Measurements from ENCODE around the gene FREM1.
A peak's percentile ranks its signal among the peaks of the same experiment; 100 is the strongest.

The FREM1 gene

DNA sequence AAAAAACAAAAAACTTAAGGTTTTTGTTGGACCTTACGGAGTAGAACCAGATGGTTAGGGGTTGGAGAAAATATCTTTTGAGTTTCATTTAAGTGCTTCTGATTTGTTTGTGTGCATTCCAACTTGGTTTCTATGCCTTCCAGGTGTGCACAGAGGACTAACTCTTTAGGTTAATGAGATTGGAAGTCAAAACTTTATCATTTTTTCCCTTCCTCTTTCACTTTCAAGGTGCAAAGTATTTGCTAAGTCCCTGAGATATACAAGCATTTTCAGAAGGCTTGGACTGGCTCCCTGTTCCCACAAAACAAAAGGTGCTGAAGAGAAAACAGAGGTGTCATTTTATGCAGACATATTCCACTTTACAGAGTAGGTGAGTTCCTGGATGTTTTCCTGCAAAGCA lies 157.4 kb downstream of the FREM1 start:
- DNase-seq, result no peak

DNA sequence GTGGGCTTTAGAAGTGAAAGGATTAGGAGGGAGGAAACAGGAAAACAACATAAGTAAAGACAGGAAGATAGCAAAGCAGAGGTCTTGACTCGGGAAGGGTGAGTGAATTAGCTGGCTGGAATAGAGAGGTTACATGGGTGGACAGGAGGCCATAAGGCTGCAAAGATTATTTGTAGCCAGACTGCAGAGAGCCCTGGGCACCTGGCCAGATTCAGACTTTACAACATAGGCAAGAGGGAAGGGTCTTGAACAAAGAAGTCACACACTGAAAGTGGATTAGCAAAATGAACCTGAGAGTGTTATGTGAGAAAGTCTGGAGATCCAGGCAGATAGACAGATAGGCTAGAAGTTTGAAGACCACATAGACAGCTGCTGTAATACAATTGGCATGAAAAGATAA lies 158.0 kb downstream of the FREM1 start:
- DNase-seq, result no peak

DNA sequence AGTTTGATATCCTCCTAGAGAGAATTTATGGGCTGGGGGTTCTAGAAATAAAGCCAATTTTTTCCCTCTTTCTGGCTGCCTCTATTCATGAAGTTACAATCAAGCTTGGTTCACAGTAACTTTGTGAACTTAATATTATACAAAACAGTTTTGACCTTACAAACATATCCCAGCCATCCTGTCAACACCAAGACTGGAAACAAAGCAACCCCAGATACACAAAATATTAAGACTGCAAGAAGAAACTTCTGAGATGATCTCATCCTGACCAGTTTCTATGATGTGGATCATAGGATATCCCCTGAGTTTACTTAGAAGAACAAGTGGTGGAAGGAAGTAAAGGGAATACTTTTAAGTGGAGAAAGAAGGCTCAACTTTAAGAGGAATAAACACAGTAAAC lies 159.4 kb downstream of the FREM1 start:
- DNase-seq, result no peak

DNA sequence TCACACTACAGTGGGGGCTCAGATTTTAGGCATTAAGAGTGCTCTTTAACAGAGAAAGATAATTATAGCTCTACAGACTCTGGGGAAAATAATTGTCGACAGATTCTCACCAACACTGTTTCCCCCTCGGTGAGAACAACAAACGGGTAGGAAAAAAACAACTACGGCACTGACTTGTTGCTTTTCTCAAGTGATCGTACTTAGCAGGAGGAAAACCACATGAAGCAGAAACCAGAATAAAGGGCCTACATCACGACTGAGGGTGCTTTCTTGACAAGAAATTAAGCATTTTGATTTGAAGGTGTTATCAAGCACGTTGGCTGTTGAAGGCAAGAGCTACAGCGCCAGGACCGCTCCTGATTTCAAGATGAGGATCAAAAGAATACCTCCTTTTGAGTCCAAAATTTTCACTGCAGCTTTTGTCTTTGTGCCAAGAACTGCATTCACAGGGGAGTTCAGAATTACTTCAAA lies 160.5 kb downstream of the FREM1 start:
- no peak for DNase-seq

DNA sequence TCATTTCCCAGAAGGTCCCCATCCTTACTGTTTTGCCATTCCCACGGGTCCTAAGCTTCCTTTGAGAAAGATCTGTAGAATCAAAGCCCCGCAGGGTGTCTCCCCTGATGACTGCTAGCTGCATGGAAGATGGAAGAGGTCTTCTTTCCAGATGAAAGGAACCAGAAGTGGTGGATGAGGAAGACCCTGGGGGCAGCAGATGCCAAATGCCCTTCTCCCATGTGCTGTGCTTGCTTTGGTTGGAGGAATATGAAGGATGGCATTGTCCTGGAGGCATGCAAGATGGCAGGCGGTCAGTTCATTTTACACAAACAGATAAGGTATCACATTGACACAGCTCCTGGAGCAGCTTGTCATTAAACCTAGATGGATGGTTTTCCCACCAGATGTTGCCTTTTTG lies 161.9 kb downstream of the FREM1 start:
- no peak for DNase-seq

DNA sequence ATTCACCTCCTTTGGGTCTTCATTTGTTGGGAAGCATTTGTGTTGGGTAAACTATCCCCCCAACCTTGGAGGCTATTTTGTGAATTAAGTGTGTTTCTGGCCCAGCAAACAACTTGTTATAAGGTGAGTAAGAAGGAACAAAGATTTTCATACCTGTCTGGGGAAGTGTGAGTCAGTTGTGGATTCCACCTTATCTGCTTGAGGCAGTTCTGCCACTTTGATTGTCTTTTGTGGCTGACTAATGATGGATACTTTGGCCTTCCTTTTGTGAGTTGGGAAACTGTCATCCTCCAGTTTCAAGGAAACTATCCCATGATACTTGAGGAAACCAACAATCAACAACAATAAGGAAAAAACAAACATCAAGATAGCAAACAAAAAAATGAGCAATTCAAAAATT lies 163.1 kb downstream of the FREM1 start:
- no peak for DNase-seq

DNA sequence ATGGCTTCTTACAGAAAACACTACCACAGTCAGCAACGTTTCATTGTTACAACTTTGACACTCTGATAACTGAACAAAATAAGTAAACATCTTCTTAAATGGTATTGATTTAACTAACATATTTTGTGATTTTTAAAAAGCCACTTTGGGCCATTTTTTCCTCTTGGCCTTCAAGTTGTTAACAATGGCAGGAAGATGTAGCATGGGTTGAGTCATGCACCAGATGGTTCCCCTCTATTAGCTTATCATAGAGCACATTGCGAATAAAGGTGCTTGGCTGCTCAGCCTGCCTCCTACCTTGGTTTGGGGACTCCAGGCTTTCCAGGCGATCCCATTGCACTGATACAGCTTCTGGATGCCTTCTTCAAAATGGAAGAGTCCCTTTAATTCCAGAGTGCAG lies 163.6 kb downstream of the FREM1 start:
- DNase-seq, result no peak

DNA sequence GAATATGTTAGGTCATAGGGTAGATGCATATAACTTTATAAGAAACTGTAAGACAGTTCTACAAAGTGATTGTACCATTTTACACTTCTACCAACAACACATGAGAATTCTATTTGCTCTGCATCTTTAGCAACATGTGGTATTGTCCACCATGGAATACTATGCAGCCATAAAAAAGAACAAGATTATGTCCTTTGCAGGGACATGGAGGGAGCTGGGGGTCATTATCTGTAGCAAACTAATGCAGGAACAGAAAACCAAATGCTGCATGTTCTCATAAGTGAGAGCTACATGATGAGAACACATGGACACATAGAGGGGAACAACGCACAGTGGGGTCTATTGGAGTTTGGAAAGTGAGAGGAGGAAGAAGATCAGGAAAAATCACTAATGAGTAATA lies 165.5 kb downstream of the FREM1 start:
- DNase-seq, result no peak

DNA sequence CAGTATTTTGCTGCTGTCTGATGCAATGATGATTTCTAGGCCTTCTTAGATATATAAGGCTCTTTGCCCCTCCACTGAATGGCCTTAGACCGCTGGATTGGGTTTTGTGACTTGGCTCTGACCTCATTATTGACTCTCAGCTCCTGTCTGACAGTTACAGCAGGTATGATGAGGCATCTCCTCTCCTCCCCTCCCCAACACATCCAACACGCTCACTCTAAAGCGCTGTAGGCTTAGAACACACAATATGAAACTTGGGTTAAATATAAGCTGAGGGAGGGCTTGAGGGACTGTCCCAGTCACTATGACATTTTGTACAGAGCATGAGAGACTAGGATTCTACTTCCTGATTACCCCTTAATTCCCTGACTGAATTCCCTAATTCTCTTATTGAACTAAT lies 168.9 kb downstream of the FREM1 start:
- DNase-seq, result no peak

DNA sequence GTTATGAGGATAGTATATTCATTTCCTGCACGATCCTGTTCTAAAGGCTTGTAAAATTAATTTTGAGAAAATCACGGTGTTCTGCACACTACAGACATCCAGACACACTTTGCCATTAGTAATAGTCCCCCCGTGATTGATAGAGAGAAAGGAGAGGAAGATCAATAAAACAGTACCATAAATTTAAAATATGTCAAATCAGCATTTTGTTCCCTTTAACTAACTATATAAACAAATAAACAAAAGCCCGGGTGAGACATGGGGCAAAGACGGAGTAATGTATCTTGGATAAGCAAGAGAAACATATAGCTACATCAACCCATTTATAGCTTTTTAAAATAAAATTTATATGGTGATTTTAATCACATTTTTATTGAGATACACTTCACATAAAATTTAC lies 177.1 kb downstream of the FREM1 start:
- DNase-seq, result no peak

DNA sequence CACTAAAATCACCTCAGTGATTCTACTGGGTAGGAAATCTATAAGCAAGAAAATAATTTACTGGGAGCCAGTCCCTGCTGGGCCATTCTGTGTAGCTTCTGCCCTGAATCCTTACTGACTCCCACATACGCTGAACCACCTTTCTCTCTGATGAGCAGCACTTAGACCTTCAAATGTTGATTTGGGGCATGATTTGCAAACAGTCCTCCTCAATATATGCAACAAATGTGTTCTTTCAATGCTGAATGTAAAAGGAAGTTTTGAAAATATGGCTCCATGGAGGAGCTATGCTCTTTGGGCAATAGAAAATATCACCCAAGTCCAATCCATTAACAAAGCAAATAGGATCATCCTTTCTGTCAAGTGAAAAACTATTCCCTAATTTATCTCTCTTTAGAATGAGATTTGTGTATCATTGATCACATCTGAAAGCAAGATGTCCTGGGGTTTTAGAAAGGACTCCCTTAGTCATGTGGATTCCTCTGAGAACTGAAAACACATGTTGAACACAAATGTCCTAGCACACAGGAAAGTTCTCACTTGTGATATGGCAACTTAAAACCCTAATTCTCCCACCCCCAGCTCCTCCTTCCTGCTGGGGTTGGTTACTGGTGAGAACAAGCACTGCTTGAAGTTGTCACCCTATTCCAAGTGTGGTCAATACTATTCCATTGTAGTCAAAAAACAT lies 178.8 kb downstream of the FREM1 start:
- DNase-seq, result no peak

DNA sequence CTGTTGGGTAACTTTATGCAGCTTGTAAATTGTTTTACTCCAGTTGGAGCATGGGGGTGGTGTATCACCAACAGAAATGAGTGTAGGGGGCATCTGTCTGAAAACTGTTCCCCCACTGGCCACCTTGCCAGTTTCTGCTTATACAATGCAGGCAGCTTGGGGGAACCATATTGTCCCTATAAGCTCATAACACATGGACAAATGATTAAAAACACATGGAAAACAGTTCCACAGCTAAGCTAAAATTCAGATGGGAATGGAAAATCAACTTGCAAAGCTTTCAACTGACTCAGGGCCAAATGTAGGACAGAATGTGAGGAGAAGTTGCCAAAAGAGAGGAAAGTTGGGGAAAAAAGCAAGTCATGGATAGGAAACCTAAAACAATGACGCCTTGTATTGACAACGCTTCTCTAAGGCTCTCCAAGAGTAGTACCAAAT lies 179.7 kb downstream of the FREM1 start:
- DNase-seq, result no peak

DNA sequence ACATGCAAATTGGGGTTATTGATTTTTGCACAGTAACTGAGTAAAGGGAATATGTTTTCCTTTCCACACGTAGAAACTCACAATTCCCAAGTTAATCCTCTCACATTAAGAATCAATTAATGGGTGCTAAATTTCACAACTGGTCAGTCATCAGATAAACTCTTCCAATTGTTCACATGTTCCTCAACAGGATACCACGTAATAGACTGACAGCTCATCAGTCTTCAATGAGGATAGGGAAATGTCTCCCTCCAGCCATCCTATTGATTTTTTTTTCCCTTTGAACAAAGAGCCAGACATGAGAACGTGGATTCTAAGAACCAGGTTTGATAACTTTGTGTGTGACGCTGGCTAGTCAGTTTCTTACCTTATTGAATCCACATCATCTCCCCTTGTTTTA lies 186.9 kb downstream of the FREM1 start:
- no peak for DNase-seq

DNA sequence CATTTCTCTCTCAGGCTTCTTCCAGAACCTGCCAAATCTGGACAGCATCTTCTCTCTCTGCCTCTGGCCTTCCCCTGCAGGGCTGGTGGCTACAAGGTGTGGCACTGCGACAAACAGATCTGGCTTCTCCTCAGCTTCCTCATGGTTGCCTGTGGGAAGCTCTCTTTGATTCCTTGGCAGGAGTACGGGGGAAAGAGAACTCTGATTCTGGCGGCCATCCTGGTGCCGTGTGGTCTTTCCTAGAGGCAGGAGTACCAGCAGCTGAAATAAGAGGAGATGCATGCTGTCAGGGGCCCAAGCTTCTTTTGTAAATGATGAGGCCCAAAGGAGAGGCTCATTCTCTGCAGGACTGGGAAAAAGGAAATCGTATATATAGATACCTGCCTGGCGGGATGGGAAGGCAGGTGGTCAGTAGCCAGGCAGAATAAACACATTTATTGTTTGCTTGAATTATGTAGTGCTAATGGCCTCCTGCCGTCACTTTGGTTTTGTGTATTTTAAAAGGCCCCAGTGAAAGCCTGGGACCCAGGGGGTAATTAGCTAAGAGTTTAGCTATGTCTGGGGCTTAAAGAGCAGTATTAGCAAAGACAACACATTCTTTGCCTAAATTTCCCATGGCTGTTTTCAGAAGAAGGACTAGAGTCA lies 187.7 kb downstream of the FREM1 start, which contains the start of gene CER1:
Gene CER1, minus strand, starts transcription at position 343 of the 645 bp plus-strand sequence. Its CDS starts 61 bp downstream, at position 282.
- no peak for DNase-seq

DNA sequence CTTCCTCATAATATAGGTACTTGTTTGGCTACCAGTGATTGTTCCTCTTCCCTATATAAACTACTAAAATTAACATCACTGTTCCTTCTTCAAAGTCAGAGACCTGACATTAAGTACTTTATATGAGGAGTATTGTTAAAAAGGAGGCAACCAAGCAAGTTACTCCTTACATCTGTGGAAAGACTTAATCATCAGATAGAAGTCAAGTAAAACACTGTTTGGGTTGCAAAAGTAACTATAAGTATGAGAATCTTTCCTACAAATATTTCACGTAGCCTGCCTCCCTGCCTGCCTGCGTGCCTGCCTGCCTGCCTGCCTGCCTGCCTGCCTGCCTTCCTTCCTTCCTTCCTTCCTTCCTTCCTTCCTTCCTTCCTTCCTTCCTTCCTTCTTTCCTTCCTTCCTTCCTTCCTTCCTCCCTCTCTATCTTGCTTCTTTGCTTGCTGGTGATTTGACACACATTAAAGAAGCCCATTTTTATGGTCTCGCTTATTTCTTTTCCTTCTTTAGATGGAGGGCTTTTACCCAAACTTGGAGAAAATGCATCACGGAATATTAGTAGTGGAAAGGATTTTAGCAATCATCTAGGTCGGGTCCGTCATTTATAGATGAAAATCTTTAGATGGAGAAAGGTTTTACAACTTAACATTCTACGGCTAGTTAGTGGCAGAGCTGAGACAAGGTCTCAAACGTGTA lies 190.9 kb downstream of the FREM1 start:
- no peak for DNase-seq

DNA sequence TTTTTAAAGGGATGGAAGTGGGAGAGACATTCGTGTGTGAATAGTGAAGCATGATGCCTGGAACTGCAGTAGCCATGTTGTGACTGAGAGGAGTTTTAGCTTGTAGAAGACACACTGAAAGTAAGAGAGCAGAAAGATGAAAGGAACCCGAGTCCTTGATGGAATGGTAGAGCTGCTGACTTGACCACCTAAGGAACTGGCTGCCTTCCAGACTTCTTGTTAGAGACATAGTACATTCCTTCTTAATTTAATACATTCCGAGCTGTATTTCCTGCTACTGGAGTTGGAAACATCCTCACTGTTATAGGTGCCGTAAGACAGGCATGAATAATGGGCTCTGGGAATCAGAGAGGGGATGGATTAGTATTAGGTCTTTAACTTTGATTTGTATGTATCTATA lies 195.1 kb downstream of the FREM1 start:
- no peak for DNase-seq

DNA sequence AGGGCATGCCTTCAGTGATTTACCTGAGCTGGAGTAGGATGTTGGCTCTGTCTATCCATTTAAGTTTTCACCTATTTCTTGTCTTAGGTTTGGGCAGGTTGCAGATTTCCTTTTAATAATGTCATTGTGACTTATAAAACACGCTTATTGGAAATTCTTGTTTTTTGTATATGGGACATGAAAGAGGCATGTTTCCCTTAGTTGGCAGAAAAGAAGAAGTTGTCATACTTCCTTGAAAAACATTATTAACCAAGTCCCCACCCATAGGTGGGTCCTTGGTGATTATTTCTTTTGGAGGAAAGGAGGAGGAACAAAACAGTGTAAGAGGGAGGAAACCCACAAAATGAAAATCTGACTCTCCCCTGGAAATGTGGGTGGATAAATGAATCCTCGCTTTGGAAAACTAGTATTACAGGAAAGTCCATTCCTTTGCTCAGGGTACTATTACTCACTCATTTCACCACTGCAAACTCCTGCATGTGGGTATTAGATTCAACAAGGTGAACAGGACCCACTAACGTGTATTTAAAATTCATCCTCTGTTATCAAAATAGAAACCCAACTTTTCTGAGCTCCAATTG lies 197.0 kb downstream of the FREM1 start:
- DNase-seq, result no peak

DNA sequence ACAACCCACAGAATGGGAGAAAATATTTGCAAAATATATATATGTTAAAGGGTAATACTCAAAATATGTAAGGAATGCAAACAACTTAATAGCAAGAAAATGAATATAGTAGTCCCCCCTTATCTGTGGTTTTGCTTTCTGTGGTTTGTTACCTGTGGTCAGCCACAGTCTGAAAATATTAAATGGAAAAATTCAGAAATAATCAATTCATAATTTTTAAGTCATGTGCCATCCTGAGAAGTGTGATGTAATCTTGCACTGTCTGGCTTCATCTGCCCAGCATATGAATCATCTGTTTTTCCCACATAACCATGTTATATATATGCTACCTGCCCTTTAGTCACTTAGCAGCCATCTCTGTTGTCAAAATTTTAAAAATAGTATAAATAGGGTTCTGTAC lies 199.4 kb downstream of the FREM1 start:
- no peak for DNase-seq

DNA sequence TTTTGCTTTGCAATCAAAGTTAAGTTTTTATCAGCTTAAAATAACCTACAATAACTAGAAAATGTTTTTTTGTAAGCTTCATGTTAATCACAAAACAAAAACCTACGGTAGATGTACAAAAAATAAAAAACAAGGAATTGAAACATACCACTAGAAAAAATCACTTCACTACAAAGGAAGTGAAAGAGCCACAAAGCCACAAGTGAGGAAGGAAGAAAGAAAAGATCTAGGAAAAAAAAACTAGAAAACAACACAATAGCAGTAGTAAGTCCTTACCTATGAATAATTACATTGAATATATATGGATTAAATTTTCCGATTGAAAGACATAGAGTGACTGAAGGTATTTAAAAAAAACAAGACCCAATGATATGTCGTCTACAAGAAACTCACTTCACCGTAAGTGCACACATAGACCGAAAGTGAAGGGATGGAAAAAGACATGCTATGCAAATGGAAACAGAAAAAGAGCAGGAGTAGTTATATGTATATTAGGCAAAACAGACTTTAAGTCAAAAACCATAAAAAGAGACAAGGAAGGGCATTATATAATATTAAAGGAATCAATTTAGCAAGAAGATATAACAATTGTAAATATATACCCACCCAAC lies 203.6 kb downstream of the FREM1 start:
- DNase-seq, result no peak

DNA sequence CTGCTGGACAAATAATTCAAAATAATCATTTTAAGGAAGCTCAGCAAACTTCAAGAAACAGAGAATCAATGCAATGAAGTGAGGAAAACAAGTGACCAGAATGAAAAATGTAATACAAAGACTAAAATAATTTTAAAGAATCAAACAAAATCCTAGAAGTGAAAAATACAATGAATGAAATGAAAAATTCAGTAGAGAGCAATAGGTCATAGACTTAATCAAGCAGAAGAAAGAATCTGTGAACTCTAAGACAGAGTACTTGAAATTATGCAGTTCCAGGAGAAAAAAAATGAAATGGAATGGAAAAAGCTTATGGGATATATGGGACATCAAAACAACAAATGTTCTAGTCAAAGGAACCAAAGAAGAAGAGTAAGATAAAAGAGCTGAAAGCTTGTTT lies 205.1 kb downstream of the FREM1 start:
- no peak for DNase-seq

DNA sequence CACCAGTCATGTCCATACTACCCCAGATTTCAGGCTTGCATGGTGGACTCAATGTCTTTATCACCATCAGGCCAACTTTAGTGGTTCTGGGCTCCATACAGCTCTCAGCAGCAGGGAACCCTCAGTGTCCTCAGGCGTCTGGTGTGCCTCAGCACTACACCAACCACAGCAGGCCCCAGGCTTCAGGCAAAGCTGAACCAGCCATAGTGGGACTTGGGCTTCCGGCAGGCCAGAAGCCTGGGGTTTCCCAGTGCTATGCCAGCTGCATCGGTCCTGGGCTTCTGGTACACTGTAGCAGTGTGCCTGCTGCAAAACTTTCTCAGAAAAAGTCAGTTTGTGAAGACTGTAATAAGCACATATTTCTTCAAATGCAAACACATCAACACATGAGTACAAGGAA lies 205.9 kb downstream of the FREM1 start:
- DNase-seq, result no peak

DNA sequence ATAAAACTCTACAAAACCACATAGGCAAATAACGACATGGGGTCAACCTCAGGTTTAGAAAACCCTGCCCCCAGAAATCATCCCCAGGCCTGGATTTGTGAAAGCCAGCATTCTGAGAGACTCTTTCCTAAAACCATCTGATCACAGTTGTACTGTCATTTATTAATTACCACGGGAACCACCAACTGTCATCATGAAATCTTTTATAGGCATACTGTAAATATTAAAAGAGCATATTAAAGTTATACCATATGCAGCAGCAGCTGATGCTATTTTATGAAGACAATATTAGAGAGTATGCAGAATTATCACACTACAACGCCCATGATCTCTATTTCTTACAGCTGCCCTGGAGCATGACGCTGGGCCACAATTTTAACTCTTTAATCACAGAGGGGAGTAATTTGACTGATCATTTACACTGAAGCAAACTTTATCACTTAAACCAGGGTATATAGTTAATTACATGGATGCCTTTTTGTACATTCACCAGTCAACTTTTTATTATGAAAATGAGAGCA lies 208.0 kb downstream of the FREM1 start:
- no peak for DNase-seq

DNA sequence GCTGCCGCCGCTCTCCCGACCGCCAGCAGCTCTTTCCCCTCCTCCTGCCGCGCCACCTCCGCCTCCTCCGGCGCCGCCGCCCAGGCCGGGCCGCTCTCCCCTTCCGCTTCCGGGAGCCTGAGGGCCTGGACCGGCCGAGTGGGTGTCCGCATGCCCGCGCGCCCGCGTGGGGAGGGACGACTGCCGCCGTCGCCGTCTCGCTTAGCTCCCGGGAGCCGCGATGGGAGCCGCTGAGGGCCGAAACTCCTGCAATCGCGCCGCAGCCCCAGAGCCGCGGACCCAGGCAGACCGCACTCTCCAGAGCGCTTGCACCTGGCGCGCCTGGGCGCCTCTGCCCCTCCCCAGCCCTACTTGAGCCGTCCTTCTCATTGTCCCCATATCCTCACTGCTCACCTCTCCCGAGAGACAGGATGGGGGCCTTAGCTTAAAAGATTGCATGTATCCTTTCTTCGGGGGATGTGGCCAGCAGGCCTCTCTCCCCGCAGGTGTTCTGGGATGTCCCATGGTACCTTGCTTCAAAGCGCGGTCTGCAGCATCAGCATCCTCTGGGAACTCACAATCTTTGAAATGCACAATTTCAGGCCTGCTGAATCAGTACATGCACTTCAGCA lies 216.9 kb downstream of the FREM1 start, which contains the start of gene ZDHHC21:
Gene ZDHHC21, minus strand, starts transcription at position 182 of the 611 bp plus-strand sequence. CDS start 19,092 bp downstream, outside the sequence.
- DNase-seq, result peak; percentile 65 to 66

All from inflammatory macrophage treated with lipopolysaccharide for 1 hour (primary cell).